ENCODE results near the gene CYB5R3.

DNA sequence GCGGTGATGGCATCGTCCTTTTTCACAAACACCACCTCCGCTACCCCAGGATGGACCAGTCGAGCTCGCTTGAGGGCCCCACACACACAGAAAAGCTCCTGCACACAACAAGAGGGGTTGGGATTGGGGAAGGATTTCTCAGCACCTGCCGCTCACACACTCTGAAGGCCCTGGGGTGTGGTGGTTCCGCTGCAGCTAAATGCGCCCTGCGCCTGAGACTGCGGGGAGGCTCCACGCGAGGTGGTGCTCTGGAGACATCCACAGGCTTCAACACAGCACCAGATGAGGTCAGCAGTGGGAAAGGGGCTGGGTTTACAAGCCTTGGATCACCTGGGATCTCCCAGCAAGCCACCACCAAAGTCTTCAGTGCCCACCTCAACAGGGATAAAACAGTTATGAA, 57.2 kb downstream of the CYB5R3 start:
- TF ChIP-seq CTCF (conservative IDR thresholded peaks at IDR 0.05; ENCODE audit: low read depth, low read length) (no peak), EZH2 (IDR thresholded peaks at IDR 0.05; ENCODE audit: borderline replicate concordance, low read depth, low read length, poor library complexity, severe bottlenecking) (no peak)
